H1 (cell line): Measurements from ENCODE around the gene NELL1. TPM values are rescaled to one million over a fixed set of nuclear protein-coding genes. Genes with fewer than 3 reads are reported as not detected.

Experiments used
- CTCF ChIA-PET: fragments of 300-600 bp; sonication (Branson Sonifier 250); formaldehyde crosslinking; loops from one replicate; lab custom pipeline; 2021; ENCODE audit not compliant: partially characterized antibody; lab: Charles Lee
- POLR2A ChIA-PET: fragments of 300-600 bp; sonication (Branson Sonifier 250); formaldehyde crosslinking; loops from one replicate; lab custom pipeline; 2021; ENCODE audit warnings: inconsistent platforms; ENCODE audit not compliant: partially characterized antibody; lab: Charles Lee
- DNase-seq, 2 experiments: peaks; one replicate each; pipeline versions ENCODE4 v3.0.0 to v3.0.0-alpha.2; 2010 to 2022; ENCODE audit warnings: low spot score in 2 of 2, low read depth in 1 of 2, mixed read lengths in 1 of 2
- FAIRE-seq: peaks from 2 replicates; lab custom pipeline; 2011; peaks lifted over from hg19 to GRCh38; lab: Jason Lieb, UNC
- H2AFZ ChIP-seq: 2 replicates; pipeline ENCODE4 v1.8.1; 2012; ENCODE audit warnings: low read length, inconsistent platforms
- H2AK5ac ChIP-seq: 2 replicates; pipeline ENCODE4 v1.6.1; 2013; ENCODE audit warnings: low read depth, low read length
- H2BK120ac ChIP-seq: replicated peaks from 2 replicates; pipeline ENCODE3; 2013; ENCODE audit warnings: low read depth, low read length, inconsistent platforms
- H2BK12ac ChIP-seq: 2 replicates; pipeline ENCODE4 v1.6.1; 2013; ENCODE audit warnings: low read depth, low read length
- H2BK15ac ChIP-seq: 2 replicates; pipeline ENCODE4 v1.6.1; 2013; ENCODE audit warnings: low read length
- H2BK20ac ChIP-seq: 2 replicates; pipeline ENCODE4 v1.6.1; 2013; ENCODE audit warnings: low read length
- H2BK5ac ChIP-seq: 2 replicates; pipeline ENCODE4 v1.6.1; 2013; ENCODE audit warnings: low read depth, low read length
- H3K14ac ChIP-seq: 2 replicates; pipeline ENCODE4 v1.6.1; 2013; ENCODE audit warnings: inconsistent platforms; ENCODE audit not compliant: insufficient read length
- H3K18ac ChIP-seq: 2 replicates; pipeline ENCODE4 v1.6.1; 2013; ENCODE audit warnings: low read length; ENCODE audit errors: extremely low read depth
- H3K23ac ChIP-seq: 2 replicates; pipeline ENCODE4 v1.6.1; 2013; ENCODE audit warnings: inconsistent platforms; ENCODE audit not compliant: insufficient read length
- H3K23me2 ChIP-seq: 2 replicates; pipeline ENCODE4 v1.6.1; 2013; ENCODE audit warnings: low read depth, low read length
- H3K27ac ChIP-seq: 2 replicates; pipeline ENCODE4 v1.6.1; 2011; ENCODE audit warnings: low read depth, low read length, inconsistent platforms
- H3K27me3 ChIP-seq, 4 experiments: replicated peaks in 1 of 4; 1 replicate in 1 of 4; 2 replicates in 3 of 4; pipeline versions ENCODE4 v1.6.1 to v1.8.1; 2011 to 2013; ENCODE audit warnings: low read length in 3 of 4, mild to moderate bottlenecking in 3 of 4, inconsistent platforms in 2 of 4, mixed read lengths in 2 of 4, moderate library complexity in 1 of 4; ENCODE audit not compliant: control insufficient read depth in 3 of 4, insufficient read depth in 3 of 4; ENCODE audit errors: extremely low read depth in 1 of 4
- H3K36me3 ChIP-seq, 4 experiments: 2 replicates each; pipeline versions ENCODE4 v1.6.1 to v1.8.1; 2011 to 2013; ENCODE audit warnings: mild to moderate bottlenecking in 4 of 4, low read length in 3 of 4, moderate library complexity in 2 of 4, control low read depth in 1 of 4, inconsistent platforms in 1 of 4; ENCODE audit not compliant: insufficient read depth in 4 of 4, control insufficient read depth in 2 of 4
- H3K4ac ChIP-seq: replicated peaks from 2 replicates; pipeline ENCODE3; 2013; ENCODE audit warnings: low read length, low read depth, mixed read lengths, inconsistent platforms; ENCODE audit not compliant: insufficient read length
- H3K4me1 ChIP-seq, 4 experiments: replicated peaks in 1 of 4; 1 replicate in 1 of 4; 2 replicates in 3 of 4; pipeline versions ENCODE4 v1.6.1 to v1.8.1; 2011 to 2013; ENCODE audit warnings: low read length in 3 of 4, inconsistent platforms in 2 of 4, mixed read lengths in 1 of 4; ENCODE audit not compliant: insufficient read depth in 4 of 4, control insufficient read depth in 3 of 4
- H3K4me2 ChIP-seq, 2 experiments: 2 replicates each; pipeline versions ENCODE4 v1.6.1 to v1.8.1; 2011 to 2013; ENCODE audit warnings: low read depth in 2 of 2, low read length in 2 of 2, control low read depth in 1 of 2, inconsistent platforms in 1 of 2, mild to moderate bottlenecking in 1 of 2; ENCODE audit not compliant: insufficient read depth in 1 of 2
- H3K4me3 ChIP-seq, 4 experiments: fragments of 200-600, 300-600 bp in 1 of 4; sonication (generic), shearing (Covaris generic), sonication (Bioruptor Twin) in 1 of 4; 2 replicates each; pipeline versions ENCODE4 v1.5.1 to v1.8.1; 2011 to 2016; ENCODE audit warnings: low read length in 4 of 4, low read depth in 3 of 4, control low read depth in 2 of 4, inconsistent platforms in 2 of 4, mild to moderate bottlenecking in 2 of 4, mixed read lengths in 1 of 4, moderate library complexity in 1 of 4; ENCODE audit not compliant: insufficient read depth in 2 of 4; ENCODE audit errors: extremely low read depth in 1 of 4
- H3K56ac ChIP-seq: replicated peaks from 2 replicates; pipeline ENCODE3; 2013; ENCODE audit warnings: low read depth, mild to moderate bottlenecking, mixed read lengths, low read length, inconsistent platforms; ENCODE audit not compliant: insufficient read length
- H3K79me1 ChIP-seq: 2 replicates; pipeline ENCODE4 v1.6.1; 2013; ENCODE audit warnings: low read depth, low read length, control low read depth
- H3K79me2 ChIP-seq, 2 experiments: 2 replicates each; pipeline versions ENCODE4 v1.6.1 to v1.8.1; 2012 to 2013; ENCODE audit warnings: low read length in 2 of 2, mild to moderate bottlenecking in 2 of 2, inconsistent platforms in 1 of 2; ENCODE audit not compliant: insufficient read depth in 2 of 2, control insufficient read depth in 1 of 2
- H3K9ac ChIP-seq, 4 experiments: replicated peaks in 1 of 4; 1 replicate in 1 of 4; 2 replicates in 3 of 4; pipeline versions ENCODE4 v1.6.1 to v1.8.1; 2011 to 2013; ENCODE audit warnings: low read depth in 3 of 4, low read length in 3 of 4, control low read depth in 2 of 4, mild to moderate bottlenecking in 2 of 4, moderate library complexity in 2 of 4, inconsistent platforms in 1 of 4; ENCODE audit errors: extremely low read depth in 1 of 4
- H3K9me3 ChIP-seq, 2 experiments: 2 replicates each; pipeline versions ENCODE4 v1.6.1 to v1.8.1; 2012 to 2013; ENCODE audit warnings: mild to moderate bottlenecking in 2 of 2, moderate library complexity in 2 of 2, control low read depth in 1 of 2, inconsistent platforms in 1 of 2, low read depth in 1 of 2, low read length in 1 of 2, mixed read lengths in 1 of 2; ENCODE audit not compliant: insufficient read depth in 2 of 2
- H4K20me1 ChIP-seq, 2 experiments: replicated peaks in 1 of 2; 2 replicates each; pipeline versions ENCODE3 to v1.8.1; 2011 to 2013; ENCODE audit warnings: inconsistent platforms in 2 of 2, low read length in 2 of 2, mild to moderate bottlenecking in 1 of 2; ENCODE audit not compliant: insufficient read depth in 2 of 2, control insufficient read depth in 1 of 2
- H4K5ac ChIP-seq: 2 replicates; pipeline ENCODE4 v1.6.1; 2013; ENCODE audit warnings: low read length, low read depth, mixed read lengths, inconsistent platforms; ENCODE audit not compliant: insufficient read length
- H4K8ac ChIP-seq: 2 replicates; pipeline ENCODE4 v1.8.0; 2013; ENCODE audit warnings: mild to moderate bottlenecking, moderate library complexity, low read length, inconsistent platforms; ENCODE audit not compliant: insufficient read depth; ENCODE audit errors: extremely low read depth
- H4K91ac ChIP-seq: replicated peaks from 2 replicates; pipeline ENCODE3; 2013; ENCODE audit warnings: low read length, mixed read lengths, inconsistent platforms; ENCODE audit not compliant: insufficient read length
- SP2 ChIP-seq: IDR thresholded peaks from 2 replicates; pipeline ENCODE4 v1.6.1; 2012; ENCODE audit warnings: mild to moderate bottlenecking, low read length, inconsistent platforms
- polyA plus RNA-seq, 7 experiments: library from polyadenylated mRNA; depleted of rRNA in 3 of 7; stranded (reverse) in 5 of 7; unstranded in 2 of 7; fragments of >200 nt in 5 of 7; fragments of 200-250 nt in 2 of 7; gene quantifications; 1 replicate in 5 of 7; 2 replicates in 1 of 7; 4 replicates in 1 of 7; pipeline versions ENCODE4 v1.2.1 to v1.2.3, GENCODE V29; 2011 to 2013; ENCODE audit warnings: missing spikeins in 2 of 7, mixed read lengths in 2 of 7
- total RNA-seq: library from RNA; stranded (reverse); fragmentation: NEBNext Ultra II Directional; extraction: Animal tissue kit (Norgen Biotek cat#: 25700); gene quantifications from 2 replicates; pipeline ENCODE4 v1.2.1, GENCODE V29; 2021

The NELL1 gene
- total and polyA plus RNA-seq, 2 of the 8 experiments (the other 6 are each of a cell fraction or from before 2014, with no cell fraction given), result 0.21 TPM; not detected in 1

- H3K23ac ChIP-seq, result no peak overlapping the region
- H3K56ac ChIP-seq, result no peak overlapping the region
- H3K23me2 ChIP-seq, result no peaks in the 10 kb centered on the region
- H2BK15ac ChIP-seq, result no peak overlapping the region
- H2BK12ac ChIP-seq, result no peak overlapping the region
- no peaks in the 10 kb centered on the region for H3K79me1 ChIP-seq
- no peak overlapping the region for H3K4me3 ChIP-seq
- no peak overlapping the region for H3K14ac ChIP-seq
- no peak overlapping the region for H2BK5ac ChIP-seq
- no peaks in the 10 kb centered on the region; a peak in 1 of 4 replicates for H3K9me3 ChIP-seq
- DNase-seq (no peak), FAIRE-seq (no peak)
- no peak overlapping the region for H4K91ac ChIP-seq
- no peaks in the 10 kb centered on the region for H4K20me1 ChIP-seq
- no peak overlapping the region for H2AFZ ChIP-seq
- H3K4me1 ChIP-seq, result no peaks in the 10 kb centered on the region
- H4K8ac ChIP-seq, result no peak overlapping the region
- no peak overlapping the region for H3K4ac ChIP-seq
- no peaks in the 10 kb centered on the region for H3K36me3 ChIP-seq
- H3K4me2 ChIP-seq, result no peak overlapping the region
- no peak overlapping the region for H2BK20ac ChIP-seq
- no peak overlapping the region for H3K9ac ChIP-seq
- H2BK120ac ChIP-seq, result no peak overlapping the region
- no peaks in the 10 kb centered on the region for H3K79me2 ChIP-seq
- no peak overlapping the region for H4K5ac ChIP-seq
- POLR2A ChIA-PET, result no interaction called here
- H3K27me3 ChIP-seq, result no peaks in the 10 kb centered on the region
- no peak overlapping the region for H3K18ac ChIP-seq
- no peak overlapping the region for H3K27ac ChIP-seq
- CTCF ChIA-PET, result interaction anchor here (0.7 to 2.2 kb wide), 3 partner anchors 9 to 98 kb away, joined by 3 to 11 read pairs (median 3); no protein-coding TSS in a partner anchor
- no peak overlapping the region for H2AK5ac ChIP-seq
- TF ChIP-seq SP2, result no peak
Measured at GRCh38 chr11:20864628-20865027, 195.2 kb downstream of the NELL1 start.
